Tibial nerve (tissue), 4 donors: Measurements from ENCODE around the gene MAN2A2. TPM values are rescaled to one million over a fixed set of nuclear protein-coding genes. Genes with fewer than 3 reads are reported as not detected.

Experiments
- DNase-seq, 2 donors: peaks; one replicate each; pipeline ENCODE4 v3.0.0-alpha.2; 2019; ENCODE audit warnings: low spot score in 2 of 2
- H3K27ac ChIP-seq, 4 donors: fragments of 200-600 bp; sonication (generic) in 3 of 4; one replicate each; pipeline ENCODE4 v1.5.1; 2017 to 2019; ENCODE audit warnings: mild to moderate bottlenecking in 1 of 4
- H3K27me3 ChIP-seq, 2 donors: fragments of 200-600 bp; sonication (generic) in 1 of 2; one replicate each; pipeline versions ENCODE4 v1.5.1 to v1.6.0; 2017 to 2019
- H3K36me3 ChIP-seq, 3 donors: fragments of 200-600 bp; sonication (generic); one replicate each; pipeline ENCODE4 v1.5.1; 2018 to 2019
- H3K4me1 ChIP-seq, 4 donors: fragments of 200-600 bp; sonication (generic) in 3 of 4; one replicate each; pipeline ENCODE4 v1.5.1; 2017 to 2019
- H3K4me3 ChIP-seq, 4 donors: fragments of 200-600 bp; sonication (generic) in 3 of 4; one replicate each; pipeline ENCODE4 v1.5.1; 2017 to 2019; ENCODE audit warnings: mild to moderate bottlenecking in 1 of 4, moderate library complexity in 1 of 4
- H3K9me3 ChIP-seq, 4 donors: fragments of 200-600 bp; sonication (generic) in 3 of 4; one replicate each; pipeline ENCODE4 v1.5.1; 2017 to 2019
- CTCF ChIP-seq, 5 experiments: fragments of 200-600 bp in 3 of 5; fragments of 450-650 bp in 2 of 5; sonication (generic) in 3 of 5; IDR thresholded peaks; one replicate each; pipeline ENCODE4 v1.5.1; 2016 to 2019; ENCODE audit warnings: antibody characterized with exemption in 5 of 5, mild to moderate bottlenecking in 3 of 5, moderate library complexity in 2 of 5
- EP300 ChIP-seq, 2 donors: sonication (generic); formaldehyde crosslinking; IDR thresholded peaks; one replicate each; pipeline ENCODE4 v1.6.1; 2017; ENCODE audit warnings: antibody characterized with exemption in 2 of 2, mild to moderate bottlenecking in 1 of 2
- POLR2A ChIP-seq, 2 donors: fragments of 450-650 bp; IDR thresholded peaks; one replicate each; pipeline ENCODE4 v1.6.1; 2017; ENCODE audit warnings: antibody characterized with exemption in 2 of 2, mild to moderate bottlenecking in 2 of 2, moderate library complexity in 2 of 2
- WGBS, 2 donors: methylation state at CpG; one replicate each; pipeline ENCODE4 v1.1.5; 2018; 5-methylcytosine and 5-hydroxymethylcytosine counted together
- total RNA-seq, 4 donors: library from RNA; depleted of rRNA; stranded (reverse); fragments of >200 nt; gene quantifications; one replicate each; pipeline ENCODE4 v1.1.0, GENCODE V29; 2016

Gene MAN2A2
- total RNA-seq, 4 donors from 2014 or later = 83.5 to 178 (median 128) TPM

GRCh38 chr15:90934949-90935751, 32.0 kb downstream of the MAN2A2 start, which contains the start of gene UNC45A:
Gene UNC45A, plus strand, starts transcription at chr15:90935285. Its CDS starts 40 bp downstream, at chr15:90935325.
- DNase-seq = peak; percentile 85 to 89
- TF ChIP-seq CTCF (IDR thresholded peaks at IDR 0.05) (no peak), POLR2A (IDR thresholded peaks at IDR 0.05) (peak; percentile 14 to 79), EP300 (IDR thresholded peaks at IDR 0.05) (peak; percentile 47 to 85)
- H3K27ac ChIP-seq = peak within 1 kb of the TSS; percentile 83 to 95 (median 90)

GRCh38 chr15:90936823-90937222, 33.7 kb downstream of the MAN2A2 start:
- no peak for TF ChIP-seq POLR2A (IDR thresholded peaks at IDR 0.05)
- TF ChIP-seq CTCF (IDR thresholded peaks at IDR 0.05) = no peak
- no peak for TF ChIP-seq EP300 (IDR thresholded peaks at IDR 0.05)
- Histone ChIP-seq H3K4me1 (peaks cover 0 to 46% (median 20%) of the 10 kb centered on the region in 4 donors), H3K9me3 (no peaks in the 10 kb centered on the region), H3K4me3 (no peak overlapping the region), H3K27ac (no peak overlapping the region), H3K27me3 (no peaks in the 10 kb centered on the region), H3K36me3 (peaks cover under 1 to 40% (median 21%) of the 10 kb centered on the region in 3 donors)
- WGBS, 2 donors = 56 to 64% methylated on average over 1 of the region's 1 CpG
- DNase-seq = no peak

More at GRCh38 chr15:90934949-90935751, 32.0 kb downstream of the MAN2A2 start, which contains the start of gene UNC45A:
- Histone ChIP-seq H3K27me3 (no peaks in the 10 kb centered on the region), H3K36me3 (peaks cover 0 to 24% (median 7%) of the 10 kb centered on the region in 3 donors), H3K4me3 (peak within 1 kb of the TSS; percentile 59 to 81 (median 80)), H3K4me1 (peaks cover 0 to 62% (median 33%) of the 10 kb centered on the region in 4 donors), H3K9me3 (no peaks in the 10 kb centered on the region)
- WGBS, 2 donors = 1% methylated on average over 34 to 50 of the region's 65 CpGs

GRCh38 chr15:90938261-90938660, 35.2 kb downstream of the MAN2A2 start:
- Histone ChIP-seq H3K9me3 (no peaks in the 10 kb centered on the region), H3K36me3 (peaks cover 5 to 55% (median 32%) of the 10 kb centered on the region in 3 donors), H3K27ac (no peak overlapping the region), H3K4me1 (peaks cover 0 to 35% (median 17%) of the 10 kb centered on the region in 4 donors), H3K4me3 (no peak overlapping the region), H3K27me3 (no peaks in the 10 kb centered on the region)
- no peak for TF ChIP-seq EP300 (IDR thresholded peaks at IDR 0.05)
- no peak for TF ChIP-seq CTCF (IDR thresholded peaks at IDR 0.05)
- no peak for TF ChIP-seq POLR2A (IDR thresholded peaks at IDR 0.05)
- WGBS, 2 donors = 90 to 94% methylated on average over 5 of the region's 5 CpGs
- DNase-seq = no peak

- Histone ChIP-seq H3K36me3 (peaks cover 5 to 70% (median 45%) of the 10 kb centered on the region in 3 donors), H3K4me1 (peaks cover 0 to 20% (median 10%) of the 10 kb centered on the region in 4 donors), H3K27ac (no peak overlapping the region), H3K27me3 (no peaks in the 10 kb centered on the region), H3K4me3 (no peak overlapping the region), H3K9me3 (no peaks in the 10 kb centered on the region)
- TF ChIP-seq CTCF (IDR thresholded peaks at IDR 0.05) (no peak), POLR2A (IDR thresholded peaks at IDR 0.05) (no peak), EP300 (IDR thresholded peaks at IDR 0.05) (no peak)
- WGBS, 2 donors = 90 to 95% methylated on average over 7 of the region's 7 CpGs
- DNase-seq = no peak
Observed at GRCh38 chr15:90939756-90940155, 36.7 kb downstream of the MAN2A2 start.

GRCh38 chr15:90941038-90941437, 37.9 kb downstream of the MAN2A2 start:
- Histone ChIP-seq H3K4me3 (no peak overlapping the region), H3K36me3 (peaks cover 5 to 82% (median 49%) of the 10 kb centered on the region in 3 donors), H3K27me3 (no peaks in the 10 kb centered on the region), H3K27ac (no peak overlapping the region), H3K9me3 (no peaks in the 10 kb centered on the region), H3K4me1 (peaks cover 0 to 12% (median 4%) of the 10 kb centered on the region in 4 donors)
- TF ChIP-seq EP300 (IDR thresholded peaks at IDR 0.05) (no peak), CTCF (IDR thresholded peaks at IDR 0.05) (no peak), POLR2A (IDR thresholded peaks at IDR 0.05) (no peak)
- DNase-seq = no peak
- WGBS, 2 donors = 96% methylated on average over 4 of the region's 4 CpGs
